Measurements from ENCODE around the gene UROC1.

- TF ChIP-seq GABPA (IDR thresholded peaks at IDR 0.05; ENCODE audit: low read depth) (no peak), POLR2AphosphoS5 (IDR thresholded peaks at IDR 0.05; ENCODE audit: low read depth) (no peak)
- TF ChIP-seq, protein P1, sequence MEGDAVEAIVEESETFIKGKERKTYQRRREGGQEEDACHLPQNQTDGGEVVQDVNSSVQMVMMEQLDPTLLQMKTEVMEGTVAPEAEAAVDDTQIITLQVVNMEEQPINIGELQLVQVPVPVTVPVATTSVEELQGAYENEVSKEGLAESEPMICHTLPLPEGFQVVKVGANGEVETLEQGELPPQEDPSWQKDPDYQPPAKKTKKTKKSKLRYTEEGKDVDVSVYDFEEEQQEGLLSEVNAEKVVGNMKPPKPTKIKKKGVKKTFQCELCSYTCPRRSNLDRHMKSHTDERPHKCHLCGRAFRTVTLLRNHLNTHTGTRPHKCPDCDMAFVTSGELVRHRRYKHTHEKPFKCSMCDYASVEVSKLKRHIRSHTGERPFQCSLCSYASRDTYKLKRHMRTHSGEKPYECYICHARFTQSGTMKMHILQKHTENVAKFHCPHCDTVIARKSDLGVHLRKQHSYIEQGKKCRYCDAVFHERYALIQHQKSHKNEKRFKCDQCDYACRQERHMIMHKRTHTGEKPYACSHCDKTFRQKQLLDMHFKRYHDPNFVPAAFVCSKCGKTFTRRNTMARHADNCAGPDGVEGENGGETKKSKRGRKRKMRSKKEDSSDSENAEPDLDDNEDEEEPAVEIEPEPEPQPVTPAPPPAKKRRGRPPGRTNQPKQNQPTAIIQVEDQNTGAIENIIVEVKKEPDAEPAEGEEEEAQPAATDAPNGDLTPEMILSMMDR (IDR thresholded peaks at IDR 0.05; ENCODE audit: insufficient read depth, low read length) = no peak
- TF ChIP-seq, protein P2, sequence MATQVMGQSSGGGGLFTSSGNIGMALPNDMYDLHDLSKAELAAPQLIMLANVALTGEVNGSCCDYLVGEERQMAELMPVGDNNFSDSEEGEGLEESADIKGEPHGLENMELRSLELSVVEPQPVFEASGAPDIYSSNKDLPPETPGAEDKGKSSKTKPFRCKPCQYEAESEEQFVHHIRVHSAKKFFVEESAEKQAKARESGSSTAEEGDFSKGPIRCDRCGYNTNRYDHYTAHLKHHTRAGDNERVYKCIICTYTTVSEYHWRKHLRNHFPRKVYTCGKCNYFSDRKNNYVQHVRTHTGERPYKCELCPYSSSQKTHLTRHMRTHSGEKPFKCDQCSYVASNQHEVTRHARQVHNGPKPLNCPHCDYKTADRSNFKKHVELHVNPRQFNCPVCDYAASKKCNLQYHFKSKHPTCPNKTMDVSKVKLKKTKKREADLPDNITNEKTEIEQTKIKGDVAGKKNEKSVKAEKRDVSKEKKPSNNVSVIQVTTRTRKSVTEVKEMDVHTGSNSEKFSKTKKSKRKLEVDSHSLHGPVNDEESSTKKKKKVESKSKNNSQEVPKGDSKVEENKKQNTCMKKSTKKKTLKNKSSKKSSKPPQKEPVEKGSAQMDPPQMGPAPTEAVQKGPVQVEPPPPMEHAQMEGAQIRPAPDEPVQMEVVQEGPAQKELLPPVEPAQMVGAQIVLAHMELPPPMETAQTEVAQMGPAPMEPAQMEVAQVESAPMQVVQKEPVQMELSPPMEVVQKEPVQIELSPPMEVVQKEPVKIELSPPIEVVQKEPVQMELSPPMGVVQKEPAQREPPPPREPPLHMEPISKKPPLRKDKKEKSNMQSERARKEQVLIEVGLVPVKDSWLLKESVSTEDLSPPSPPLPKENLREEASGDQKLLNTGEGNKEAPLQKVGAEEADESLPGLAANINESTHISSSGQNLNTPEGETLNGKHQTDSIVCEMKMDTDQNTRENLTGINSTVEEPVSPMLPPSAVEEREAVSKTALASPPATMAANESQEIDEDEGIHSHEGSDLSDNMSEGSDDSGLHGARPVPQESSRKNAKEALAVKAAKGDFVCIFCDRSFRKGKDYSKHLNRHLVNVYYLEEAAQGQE (IDR thresholded peaks at IDR 0.05; ENCODE audit: insufficient replicate concordance, low read depth) = no peak
Measured at GRCh38 chr3:126538966-126539365, 21.4 kb upstream of the UROC1 start.

Data from HL-60 (cell line).